GM10266 (cell line): ENCODE results near the gene BBOX1.
"Not testable (repeated sequence)": the region's sequence is repeated elsewhere in the genome, so short reads cannot be mapped to it uniquely, and the experiment has no call there.

Experiments
- DNase-seq: peaks from one replicate; pipeline ENCODE4 v3.0.0; 2012; ENCODE audit errors: extremely low spot score
- CTCF ChIP-seq: IDR thresholded peaks from 2 replicates; pipeline ENCODE4 v1.5.1; 2012; ENCODE audit warnings: mild to moderate bottlenecking, low read depth; ENCODE audit not compliant: control insufficient read depth, insufficient read depth; ENCODE audit errors: missing control alignments

Gene BBOX1

GRCh38 chr11:27040302-27041115, at the start of gene BBOX1:
Gene BBOX1 (plus strand): TSS chr11:27040815. CDS start chr11:27055431, 14,616 bp downstream.
- DNase-seq, result no peak
- TF ChIP-seq CTCF, result no peak

GRCh38 chr11:26992031-26992541, 48.5 kb upstream of the BBOX1 start:
- no peak for TF ChIP-seq CTCF
- no peak for DNase-seq

- no peak for TF ChIP-seq CTCF
- DNase-seq, result no peak
Measured at GRCh38 chr11:26993965-26994457, 46.6 kb upstream of the BBOX1 start, which contains the start of gene FIBIN. Gene FIBIN (plus strand): TSS chr11:26994112. CDS start chr11:26994527, 415 bp downstream.

- DNase-seq, result no peak
- no peak for TF ChIP-seq CTCF
Measured at GRCh38 chr11:26994631-26995095, 46.0 kb upstream of the BBOX1 start.

GRCh38 chr11:26995701-26996460, 44.7 kb upstream of the BBOX1 start:
- no peak for DNase-seq
- TF ChIP-seq CTCF, result no peak

- no peak for TF ChIP-seq CTCF
- no peak for DNase-seq
Measured at GRCh38 chr11:26997378-26997777, 43.2 kb upstream of the BBOX1 start.

GRCh38 chr11:27001136-27001730, 39.4 kb upstream of the BBOX1 start:
- not testable (repeated sequence) for DNase-seq
